IMR-90 (cell line): ENCODE data around the gene CFAP157. TPM values are rescaled to one million over a fixed set of nuclear protein-coding genes. Genes with fewer than 3 reads are reported as not detected.

Experiments
- ATAC-seq: fragments of 200-7000 bp; cut with Tn5 transposase; 2 replicates; pipeline ENCODE4 v1.9.1; 2020; ENCODE audit warnings: low read depth, mild to moderate bottlenecking, moderate library complexity
- BruUV-seq: library from RNA; stranded (reverse); fragments of 400-500 nt; replicated peaks from 2 replicates; lab custom pipeline; 2021; lab: Mats Ljungman, UMichigan
- CTCF ChIA-PET: fragments of 300-600 bp; formaldehyde crosslinking; extraction: SDS; loops from one replicate; lab custom pipeline; 2021; ENCODE audit warnings: antibody characterized with exemption; lab: Yijun Ruan, JAX
- POLR2A ChIA-PET: fragments of 300-600 bp; sonication (Branson Sonifier 250); formaldehyde crosslinking; loops from one replicate; lab custom pipeline; 2022; ENCODE audit warnings: antibody characterized with exemption; ENCODE audit not compliant: unreplicated experiment; lab: Charles Lee
- DNase-seq: peaks from one replicate; pipeline ENCODE4 v3.0.0; 2013
- H2AFZ ChIP-seq: replicated peaks from 2 replicates; pipeline ENCODE3; 2013; ENCODE audit warnings: low read length, mild to moderate bottlenecking; ENCODE audit not compliant: poor library complexity
- H2AK5ac ChIP-seq: 2 replicates; pipeline ENCODE4 v1.6.1; 2013; ENCODE audit warnings: low read depth, low read length, inconsistent platforms
- H2AK9ac ChIP-seq: replicated peaks from 2 replicates; pipeline ENCODE3; 2013; ENCODE audit warnings: mild to moderate bottlenecking, low read depth, low read length, moderate library complexity; ENCODE audit not compliant: poor library complexity
- H2BK120ac ChIP-seq: 2 replicates; pipeline ENCODE4 v1.6.1; 2013; ENCODE audit warnings: low read depth, low read length, inconsistent platforms
- H2BK15ac ChIP-seq: 3 replicates; pipeline ENCODE4 v1.6.1; 2013; ENCODE audit warnings: low read depth, low read length, inconsistent platforms
- H2BK20ac ChIP-seq: 2 replicates; pipeline ENCODE4 v1.6.1; 2013; ENCODE audit warnings: low read depth, mild to moderate bottlenecking, inconsistent platforms, low read length, moderate library complexity
- H2BK5ac ChIP-seq: 2 replicates; pipeline ENCODE4 v1.6.1; 2013; ENCODE audit warnings: mild to moderate bottlenecking, low read depth, low read length, inconsistent platforms; ENCODE audit not compliant: poor library complexity, severe bottlenecking
- H3K14ac ChIP-seq: replicated peaks from 2 replicates; pipeline ENCODE4 v1.6.1; 2013; ENCODE audit warnings: low read depth, low read length, inconsistent platforms
- H3K18ac ChIP-seq: 2 replicates; pipeline ENCODE4 v1.6.1; 2013; ENCODE audit warnings: low read depth, low read length, control low read depth
- H3K23ac ChIP-seq: 2 replicates; pipeline ENCODE4 v1.6.1; 2013; ENCODE audit warnings: low read depth, low read length, inconsistent platforms
- H3K27ac ChIP-seq: 2 replicates; pipeline ENCODE4 v1.5.1; 2013; ENCODE audit warnings: mild to moderate bottlenecking, control low read depth, low read length; ENCODE audit not compliant: insufficient read depth
- H3K27me3 ChIP-seq: 2 replicates; pipeline ENCODE4 v1.6.1; 2013; ENCODE audit warnings: low read length; ENCODE audit not compliant: control insufficient read depth, insufficient read depth
- H3K36me3 ChIP-seq: 2 replicates; pipeline ENCODE4 v1.6.1; 2013; ENCODE audit warnings: low read length, mixed read lengths; ENCODE audit not compliant: control insufficient read depth, insufficient read depth
- H3K4ac ChIP-seq: 2 replicates; pipeline ENCODE4 v1.6.1; 2013; ENCODE audit warnings: low read depth, low read length, inconsistent platforms
- H3K4me1 ChIP-seq: 2 replicates; pipeline ENCODE4 v1.6.1; 2013; ENCODE audit warnings: low read length, mixed read lengths; ENCODE audit not compliant: control insufficient read depth, insufficient read depth
- H3K4me2 ChIP-seq: 2 replicates; pipeline ENCODE4 v1.6.1; 2013; ENCODE audit warnings: low read depth, mild to moderate bottlenecking, control low read depth, low read length, moderate library complexity
- H3K4me3 ChIP-seq: 2 replicates; pipeline ENCODE4 v1.5.1; 2013; ENCODE audit warnings: low read depth, mild to moderate bottlenecking, control low read depth, low read length, moderate library complexity; ENCODE audit not compliant: insufficient read depth
- H3K56ac ChIP-seq: 2 replicates; pipeline ENCODE4 v1.6.1; 2013; ENCODE audit warnings: low read length, inconsistent platforms; ENCODE audit not compliant: insufficient read depth; ENCODE audit errors: extremely low read depth
- H3K79me1 ChIP-seq, 2 experiments: 2 replicates each; pipeline ENCODE4 v1.6.1; 2013; ENCODE audit warnings: low read length in 2 of 2, inconsistent platforms in 1 of 2, low read depth in 1 of 2
- H3K9ac ChIP-seq: 2 replicates; pipeline ENCODE4 v1.6.1; 2013; ENCODE audit warnings: low read depth, low read length, control low read depth
- H3K9me1 ChIP-seq: 2 replicates; pipeline ENCODE4 v1.6.1; 2013; ENCODE audit warnings: low read length, inconsistent platforms; ENCODE audit not compliant: insufficient read depth
- H3K9me3 ChIP-seq: 2 replicates; pipeline ENCODE4 v1.6.1; 2013; ENCODE audit warnings: low read length; ENCODE audit not compliant: control insufficient read depth, insufficient read depth
- H4K20me1 ChIP-seq: 2 replicates; pipeline ENCODE4 v1.6.1; 2013; ENCODE audit warnings: low read length, inconsistent platforms; ENCODE audit not compliant: insufficient read depth
- H4K5ac ChIP-seq: 2 replicates; pipeline ENCODE4 v1.6.1; 2013; ENCODE audit warnings: mild to moderate bottlenecking, low read depth, low read length, control low read depth
- H4K8ac ChIP-seq, 2 experiments: 2 replicates each; pipeline ENCODE4 v1.6.1; 2013; ENCODE audit warnings: low read depth in 2 of 2, low read length in 2 of 2, control low read depth in 1 of 2, inconsistent platforms in 1 of 2
- H4K91ac ChIP-seq: 2 replicates; pipeline ENCODE4 v1.6.1; 2013; ENCODE audit warnings: low read depth, low read length, inconsistent platforms; ENCODE audit not compliant: insufficient read depth
- CEBPB ChIP-seq: IDR thresholded peaks from 2 replicates; pipeline ENCODE4 v1.6.1; 2012; ENCODE audit warnings: low read depth, low read length, improper control_type of control experiment
- FOS ChIP-seq: fragments of 150-350 bp; IDR thresholded peaks from 2 replicates; pipeline ENCODE4 v1.6.1; 2016; ENCODE audit warnings: low read depth, low read length
- MAZ ChIP-seq: IDR thresholded peaks from 2 replicates; pipeline ENCODE4 v1.6.1; 2012; ENCODE audit warnings: low read depth, mild to moderate bottlenecking, low read length, improper control_type of control experiment, moderate library complexity, borderline replicate concordance
- MXI1 ChIP-seq: IDR thresholded peaks from 2 replicates; pipeline ENCODE4 v1.6.1; 2012; ENCODE audit warnings: low read depth, mild to moderate bottlenecking, low read length, moderate library complexity, borderline replicate concordance
- SMC3 ChIP-seq: fragments of 150-350 bp; IDR thresholded peaks from 2 replicates; pipeline ENCODE4 v1.6.1; 2016; ENCODE audit warnings: low read depth, mild to moderate bottlenecking, antibody characterized with exemption, low read length, moderate library complexity
- WGBS, 2 experiments: methylation state at CpG; one replicate each; pipeline versions ENCODE4 v1.1.5 to v1.1.7; 2013; ENCODE audit warnings: missing lambda C conversion rate in 2 of 2; ENCODE audit not compliant: insufficient read length in 1 of 2; ENCODE audit errors: extremely low coverage in 2 of 2; 5-methylcytosine and 5-hydroxymethylcytosine counted together
- dilution Hi-C: fragments of 300-500 bp; cut with HindIII; formaldehyde crosslinking; loops from one replicate; pipeline ENCODE4 v1.14.3; 2018; ENCODE audit warnings: low sequenced_read_pairs; ENCODE audit not compliant: unreplicated experiment
- in situ Hi-C: fragments of 300-500 bp; cut with MboI; formaldehyde crosslinking; loops from 3 replicates; pipeline ENCODE4 v1.14.3; 2019; ENCODE audit warnings: low sequenced_read_pairs, inconsistent platforms, mixed read lengths
- intact Hi-C: fragments of 100-400 bp; cut with micrococcal nuclease; formaldehyde crosslinking; loops from 2 replicates; pipeline ENCODE4 v1.10.0; 2022
- polyA plus RNA-seq, 3 experiments: library from polyadenylated mRNA; depleted of rRNA; stranded (reverse); fragments of >200 nt; gene quantifications; 2 replicates each; pipeline ENCODE4 v1.2.3, GENCODE V29; 2012; ENCODE audit warnings: low replicate concordance in 1 of 3
- total RNA-seq: library from RNA; depleted of rRNA; stranded (reverse); fragments of >200 nt; gene quantifications from 2 replicates; pipeline ENCODE4 v1.2.3, GENCODE V29; 2012

CFAP157 gene
- total and polyA plus RNA-seq, 2 of the 4 experiments (the other 2 are of a cell fraction): not detected

DNA sequence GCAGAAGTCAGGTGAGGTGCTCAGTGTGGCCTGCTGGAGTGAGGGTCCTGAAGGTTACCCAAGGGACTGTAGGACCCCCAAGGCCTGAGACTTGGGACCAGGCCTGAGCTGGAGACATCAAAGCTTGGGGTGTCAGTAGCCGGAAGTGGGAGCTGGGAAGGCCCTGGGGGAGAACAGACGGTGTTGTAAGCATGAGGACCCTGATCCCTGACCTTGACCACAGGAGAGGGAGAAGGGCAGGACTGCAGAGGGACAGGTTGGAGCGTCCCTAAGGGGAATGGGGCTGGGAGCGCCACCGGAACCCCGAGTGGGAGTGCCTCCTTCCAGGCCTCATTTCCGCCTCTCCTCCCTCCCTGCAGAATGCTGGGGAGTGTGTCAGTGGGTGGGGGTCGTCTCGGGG lies 9.6 kb downstream of the CFAP157 start:
- H3K18ac ChIP-seq: no peak overlapping the region
- no peaks in the 10 kb centered on the region for H3K9me3 ChIP-seq
- H2AK9ac ChIP-seq: peak overlapping the region; percentile 65
- H4K5ac ChIP-seq: peak overlapping the region; percentile 51
- peaks cover 7% of the 10 kb centered on the region for H4K20me1 ChIP-seq
- dilution Hi-C loops: no loop called here
- H2AFZ ChIP-seq: peak overlapping the region; percentile 99
- H3K27me3 ChIP-seq: no peaks in the 10 kb centered on the region
- no TSS peak for BruUV-seq
- peaks cover 2 to 14% of the 10 kb centered on the region in 2 experiments; a peak in 3 of 4 replicates for H3K79me1 ChIP-seq
- CTCF ChIA-PET: no interaction called here
- no peak overlapping the region for H2BK120ac ChIP-seq
- no peaks in the 10 kb centered on the region; the same call in 1 of the 2 replicates for H3K9me1 ChIP-seq
- H3K23ac ChIP-seq: no peak overlapping the region
- H3K9ac ChIP-seq: peak overlapping the region; percentile 22; the same call in 1 of the 2 replicates
- peaks cover 7% of the 10 kb centered on the region for H3K4me1 ChIP-seq
- no peak overlapping the region for H2BK20ac ChIP-seq
- POLR2A ChIA-PET: no interaction called here
- no peaks in the 10 kb centered on the region for H3K36me3 ChIP-seq
- 90% methylated on average over 2 of the region's 9 CpGs; no CpG with 5 or more reads in 1 of the 2 experiments for WGBS, 2 experiments
- no peak overlapping the region for H3K14ac ChIP-seq
- no peak overlapping the region for H2AK5ac ChIP-seq
- intact Hi-C loops: no loop called here
- in situ Hi-C loops: no loop called here
- ATAC-seq: no peak
- no peak overlapping the region for H2BK15ac ChIP-seq
- no peak overlapping the region for H3K4me2 ChIP-seq
- no peak overlapping the region for H2BK5ac ChIP-seq
- H3K4ac ChIP-seq: 0 out of 2 replicates have a peak overlapping the region, but pooled peaks have one; percentile 1
- no peak overlapping the region for H4K91ac ChIP-seq
- TF ChIP-seq SMC3: no peak
- no peak for TF ChIP-seq FOS
- no peak for TF ChIP-seq MAZ
- TF ChIP-seq MXI1: no peak
- no peak for TF ChIP-seq CEBPB
- H3K4me3 ChIP-seq: no peak overlapping the region
- peak overlapping the region; percentile 26 to 63; a peak in 3 of 4 replicates for H4K8ac ChIP-seq
- DNase-seq: no peak
- H3K56ac ChIP-seq: no peak overlapping the region
- H3K27ac ChIP-seq: no peak overlapping the region
